ENCODE data around the gene PCARE.

The PCARE gene

DNA sequence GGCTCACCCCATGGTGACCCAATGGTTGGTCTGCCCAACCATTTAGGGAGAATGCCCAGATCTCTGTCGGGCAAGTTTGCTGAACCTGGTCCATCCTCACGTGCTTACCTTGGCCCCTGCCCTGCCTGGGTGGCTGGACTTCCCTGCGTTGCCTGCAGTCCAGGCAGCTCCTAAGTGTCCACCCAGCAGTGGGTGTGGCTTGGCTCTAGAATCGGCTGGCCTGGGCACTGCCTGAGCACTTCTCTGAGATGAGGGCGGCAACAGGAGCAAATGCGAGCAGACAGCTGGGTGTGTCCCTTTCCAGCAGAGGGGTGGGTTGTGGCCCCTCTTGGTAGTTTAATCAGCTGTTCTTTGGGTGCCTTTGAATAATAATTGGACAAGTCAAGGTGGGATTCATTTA is 11.3 kb downstream of the PCARE start:
- no peak for DNase-seq

DNA sequence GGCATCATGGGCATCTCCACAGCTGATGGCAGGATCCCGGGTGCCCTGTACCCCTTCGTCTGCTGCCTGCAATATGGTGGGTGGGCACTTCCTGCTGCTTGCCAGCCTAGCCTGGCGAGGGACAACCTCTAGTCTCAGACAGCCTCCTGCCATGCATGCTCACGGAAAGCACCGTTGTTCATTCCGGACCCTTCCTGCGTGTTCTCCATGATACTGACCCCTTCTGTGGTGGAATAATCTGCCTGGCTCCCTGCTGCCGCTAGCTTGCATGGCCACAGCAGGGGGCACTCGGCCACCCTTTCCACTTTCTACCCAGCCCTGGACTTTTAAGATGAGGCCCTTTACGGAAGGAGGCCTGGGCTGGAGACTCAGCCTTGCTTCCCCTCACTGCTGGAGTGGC is 12.0 kb downstream of the PCARE start:
- DNase-seq = no peak

- no peak for DNase-seq
Measured at GRCh38 chr2:29061616-29062015, 12.7 kb downstream of the PCARE start.

GRCh38 chr2:29061176-29061575 is 13.1 kb downstream of the PCARE start:
- DNase-seq = no peak

DNA sequence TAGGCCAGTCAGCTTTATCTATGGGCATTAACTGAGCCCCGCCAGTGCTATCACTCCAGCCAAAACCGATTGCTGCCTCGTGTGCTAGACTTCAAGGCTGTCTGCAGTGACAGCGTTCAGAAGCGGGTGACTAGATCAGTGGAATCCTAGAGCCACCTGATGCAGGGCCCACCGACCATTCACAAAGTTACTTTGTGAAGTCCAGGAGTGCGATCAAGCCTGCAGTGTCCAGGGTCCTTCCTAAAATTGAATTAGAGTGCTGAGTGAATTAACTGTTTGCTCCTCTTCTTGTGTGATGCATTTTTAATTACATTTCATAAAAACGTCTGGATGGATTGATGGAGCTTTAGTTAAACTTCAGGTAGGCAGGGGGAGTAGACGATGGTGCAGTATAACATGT is 13.9 kb downstream of the PCARE start:
- DNase-seq = no peak

GRCh38 chr2:29059624-29060023 is 14.7 kb downstream of the PCARE start:
- DNase-seq = no peak

- no peak for DNase-seq
Measured at GRCh38 chr2:29057006-29057405, 17.3 kb downstream of the PCARE start.

DNA sequence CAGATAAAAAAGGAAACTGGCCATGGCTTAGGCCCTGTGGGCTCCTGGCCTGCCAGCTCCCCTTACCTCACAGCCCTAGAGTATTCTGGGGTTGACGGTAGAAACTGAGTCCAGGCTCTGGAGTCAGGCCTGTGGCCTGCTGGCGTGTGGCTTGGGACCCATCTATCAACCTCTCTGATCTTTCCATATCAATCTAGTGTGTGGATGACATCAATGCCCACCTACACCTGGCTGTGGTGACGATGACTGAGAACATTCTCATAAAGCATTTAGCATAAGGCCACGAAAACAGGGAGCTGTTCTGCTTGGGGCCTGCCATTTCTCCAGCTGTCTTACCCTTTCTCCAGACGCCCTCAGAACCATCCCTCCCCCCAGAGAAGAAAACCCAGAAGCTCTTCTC is 17.9 kb downstream of the PCARE start:
- DNase-seq = no peak

- no peak for DNase-seq
Measured at GRCh38 chr2:29055601-29056000, 18.7 kb downstream of the PCARE start.

DNA sequence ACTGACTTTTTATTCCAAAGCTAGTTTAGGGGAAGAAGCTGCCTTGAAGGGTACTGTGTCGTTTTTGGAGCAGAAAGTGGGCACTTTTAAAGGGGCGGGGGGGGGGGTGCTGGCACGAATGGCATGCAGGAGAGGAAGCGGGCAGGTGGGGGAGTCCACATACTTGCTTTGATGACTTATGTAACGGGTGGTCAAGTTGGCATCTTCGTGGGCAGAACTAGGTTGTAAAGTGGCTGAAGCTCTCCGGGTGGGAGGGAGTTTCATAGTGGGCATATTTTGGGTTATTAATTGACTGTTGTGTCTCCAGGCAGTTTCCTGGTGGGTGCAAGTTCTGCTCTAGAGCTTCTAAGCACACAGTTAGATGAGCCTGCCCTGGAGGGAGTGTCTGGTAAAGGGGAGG is 19.9 kb downstream of the PCARE start:
- no peak for DNase-seq

- no peak for DNase-seq
Measured at GRCh38 chr2:29053670-29054400, 20.5 kb downstream of the PCARE start.

GRCh38 chr2:29053223-29053622 is 21.1 kb downstream of the PCARE start:
- no peak for DNase-seq

GRCh38 chr2:29052807-29053206 is 21.5 kb downstream of the PCARE start:
- no peak for DNase-seq

DNA sequence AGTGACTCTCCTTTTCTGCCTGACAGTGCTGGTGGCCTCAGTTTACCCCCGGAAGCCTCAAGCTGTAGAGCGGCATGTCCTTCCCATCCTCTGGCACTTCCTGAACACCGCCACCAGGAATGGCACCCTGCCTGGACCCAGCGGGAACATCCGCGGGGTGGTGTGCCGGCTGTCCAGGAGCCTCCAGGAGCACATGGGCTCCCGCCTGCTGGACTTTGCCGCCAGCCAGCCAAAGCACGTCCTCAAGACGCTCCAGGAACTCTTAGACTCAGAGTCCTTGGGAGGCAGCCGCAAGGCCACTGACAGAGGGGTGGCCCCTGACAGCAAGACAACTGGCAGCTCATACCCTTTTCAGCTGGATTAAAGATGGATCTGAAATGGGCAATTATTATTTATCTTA is 22.6 kb downstream of the PCARE start:
- no peak for DNase-seq

GRCh38 chr2:29050591-29050990 is 23.7 kb downstream of the PCARE start:
- DNase-seq = no peak

- DNase-seq = no peak
Measured at GRCh38 chr2:29047083-29047845, 27.1 kb downstream of the PCARE start.

DNA sequence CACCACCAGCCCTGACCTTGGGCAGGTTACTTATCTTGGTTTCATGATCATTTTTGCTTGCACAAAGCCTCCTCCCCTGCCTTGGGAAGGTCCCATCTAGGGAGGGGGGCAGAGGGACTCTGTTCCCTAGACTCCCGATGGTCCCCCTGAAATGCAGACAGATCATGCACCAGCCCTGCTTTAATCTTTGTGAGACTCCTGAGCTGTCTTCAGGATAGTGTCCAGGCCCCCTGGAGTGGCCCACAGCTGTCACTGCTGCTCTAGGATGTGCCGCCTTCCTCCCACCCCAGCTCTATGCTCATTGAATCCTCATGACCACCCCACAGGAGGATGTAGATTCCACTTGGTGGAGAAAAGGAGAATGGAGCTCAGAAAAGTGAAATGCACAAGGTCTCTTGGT is 28.0 kb downstream of the PCARE start:
- no peak for DNase-seq

DNA sequence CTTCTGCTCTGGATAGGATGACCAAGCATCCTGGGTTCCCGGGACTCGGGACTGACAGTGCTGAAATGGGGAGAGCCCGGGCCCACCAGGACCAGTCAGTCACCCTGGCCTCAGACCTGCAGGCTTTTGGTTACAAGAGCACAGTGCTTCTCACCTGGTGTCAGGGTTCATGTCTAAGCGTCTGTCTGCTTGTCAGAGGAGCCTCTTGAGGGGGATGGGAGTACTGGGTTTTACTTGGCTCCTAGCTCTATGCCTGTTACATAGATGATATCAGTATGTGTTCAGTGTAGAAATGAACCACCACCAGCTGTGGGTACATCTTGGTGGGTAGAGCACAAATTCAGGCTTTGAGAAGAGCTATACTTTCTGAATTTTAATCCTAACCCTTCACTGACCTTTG is 29.9 kb downstream of the PCARE start:
- no peak for DNase-seq

DNA sequence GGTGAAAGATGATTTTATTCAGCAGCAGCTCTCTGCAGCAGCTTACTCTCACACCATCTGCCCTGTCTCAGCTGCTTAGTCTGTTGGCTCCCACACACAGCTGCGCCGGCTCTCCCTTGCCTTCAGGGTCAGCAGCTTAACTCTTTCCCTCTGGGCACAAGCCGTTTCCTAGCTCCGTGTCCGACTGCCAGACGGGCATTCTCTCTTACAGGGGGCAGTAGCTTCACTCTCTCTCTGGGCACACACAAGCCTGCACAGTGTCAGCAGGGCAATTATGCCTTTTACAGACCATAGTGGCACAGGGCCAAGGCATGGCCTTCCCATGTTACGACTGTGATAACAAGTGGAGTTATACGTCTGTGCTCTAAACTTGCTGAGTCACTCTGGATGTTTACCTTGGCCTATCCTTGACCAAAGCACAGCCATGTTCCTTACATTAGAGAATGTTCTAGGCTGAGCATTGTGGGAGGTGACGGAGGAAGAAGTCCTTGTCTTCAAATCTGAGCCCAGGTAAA is 31.7 kb downstream of the PCARE start:
- DNase-seq = peak; percentile 58

DNA sequence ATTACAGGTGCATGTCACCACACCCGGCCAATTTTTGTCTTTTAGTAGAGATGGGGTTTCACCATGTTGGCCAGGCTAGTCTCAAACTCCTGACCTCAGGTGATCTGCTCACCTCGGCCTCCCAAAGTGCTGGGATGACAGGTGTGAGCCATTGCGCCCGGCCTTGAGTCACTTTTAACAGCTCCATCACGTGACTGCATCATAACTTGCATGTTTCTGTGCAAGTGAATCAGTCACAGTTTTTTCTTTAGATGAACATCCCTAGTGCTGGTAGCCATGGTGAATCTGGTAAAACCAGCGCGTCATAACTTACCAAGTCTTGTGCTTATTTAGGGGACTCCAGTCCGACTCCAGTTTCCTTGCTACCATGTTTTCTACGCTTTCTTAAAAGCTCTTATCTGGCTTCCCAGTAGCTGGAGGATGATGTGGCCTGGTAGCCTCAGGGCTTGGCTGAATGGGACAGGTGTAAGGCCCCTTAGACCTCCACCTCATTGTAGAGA is 33.1 kb downstream of the PCARE start:
- DNase-seq = no peak

GRCh38 chr2:29040552-29040951 is 33.8 kb downstream of the PCARE start:
- DNase-seq = no peak

DNA sequence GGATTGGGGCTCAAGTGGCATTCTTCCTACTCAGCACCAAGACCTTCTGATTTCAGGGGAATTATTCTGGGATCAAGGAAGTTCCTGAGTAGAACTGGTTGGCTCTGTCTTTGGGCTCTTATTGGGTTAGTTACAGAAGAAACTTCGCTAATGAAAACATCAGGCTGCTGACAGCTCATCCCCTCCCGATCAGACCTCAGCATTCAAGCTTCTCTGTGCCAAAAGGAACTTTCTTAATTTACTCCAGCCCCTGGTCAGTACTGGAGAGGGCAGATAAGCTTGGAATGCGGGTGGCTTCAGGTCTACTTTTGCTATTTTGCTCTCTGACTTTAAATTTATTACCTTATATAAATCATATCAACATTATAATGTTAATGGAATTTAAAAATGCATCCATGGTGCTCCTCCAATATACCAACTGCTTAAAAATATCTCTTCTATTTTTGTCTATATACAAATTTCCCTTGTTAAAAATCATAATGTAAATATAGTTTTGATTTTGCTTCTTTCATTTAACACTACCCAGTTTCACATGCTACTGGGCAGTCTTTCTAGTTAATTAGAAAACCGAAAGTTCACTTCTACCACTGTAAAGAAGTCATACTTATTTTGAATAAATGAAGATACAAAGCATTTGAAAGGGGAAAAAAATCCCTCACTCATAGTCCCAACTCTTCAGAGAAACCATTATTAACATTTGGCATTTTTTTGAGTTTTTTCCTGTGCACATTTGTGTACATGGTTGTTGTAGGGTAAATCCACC is 34.4 kb downstream of the PCARE start:
- DNase-seq = no peak
